ENCODE results near the gene PTPRD.

DNA sequence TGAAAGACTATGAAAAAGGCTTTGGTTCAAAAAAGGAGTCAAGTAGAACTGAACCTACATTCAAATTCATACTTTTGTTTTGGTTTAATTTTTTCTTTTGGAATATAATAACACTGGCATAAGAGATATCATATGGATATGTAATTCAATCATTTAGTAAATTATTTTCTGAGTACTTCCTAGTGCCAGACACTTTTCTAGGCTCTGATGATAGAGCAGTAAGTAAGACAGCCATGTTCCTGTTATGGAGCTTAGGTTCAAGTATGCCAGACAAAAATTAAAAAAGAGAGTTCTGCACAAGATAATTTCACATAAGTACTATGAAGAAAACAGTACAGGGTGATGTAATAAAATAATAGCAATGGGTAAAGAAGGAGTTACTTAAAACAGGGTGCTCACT is 1074.0 kb downstream of the PTPRD start:
- no peak for TF ChIP-seq EZH2 (IDR thresholded peaks at IDR 0.05)
- no peak for TF ChIP-seq FOXP2 (optimal IDR thresholded peaks at IDR 0.05; ENCODE audit: control extremely low read depth, extremely low read length, insufficient read depth)
